HG03103 (cell line): Measurements from ENCODE around the gene PREX1.
"Not testable (repeated sequence)": the region's sequence is repeated elsewhere in the genome, so short reads cannot be mapped to it uniquely, and the experiment has no call there.

ENCODE experiments used
- ATAC-seq: cut with Tn5 transposase; IDR thresholded peaks from one replicate; pipeline ENCODE4 v1.9.1; 2021; ENCODE audit warnings: low read depth; ENCODE audit not compliant: unreplicated experiment

Gene PREX1

GRCh38 chr20:48813930-48814546 is 13.8 kb downstream of the PREX1 start:
- no peak for ATAC-seq

GRCh38 chr20:48813446-48813747 is 14.4 kb downstream of the PREX1 start:
- ATAC-seq, result no peak

- no peak for ATAC-seq
Measured at GRCh38 chr20:48812600-48813445, 15.0 kb downstream of the PREX1 start.

- ATAC-seq, result not testable (repeated sequence)
Measured at GRCh38 chr20:48812114-48812513, 15.7 kb downstream of the PREX1 start.

GRCh38 chr20:48809673-48810072 is 18.1 kb downstream of the PREX1 start:
- ATAC-seq, result no peak

GRCh38 chr20:48808382-48809034 is 19.3 kb downstream of the PREX1 start:
- no peak for ATAC-seq

GRCh38 chr20:48807586-48808381 is 20.0 kb downstream of the PREX1 start:
- no peak for ATAC-seq

- no peak for ATAC-seq
Measured at GRCh38 chr20:48807051-48807450, 20.7 kb downstream of the PREX1 start.

- ATAC-seq, result no peak
Measured at GRCh38 chr20:48805716-48806115, 22.1 kb downstream of the PREX1 start.

- ATAC-seq, result no peak
Measured at GRCh38 chr20:48805286-48805685, 22.5 kb downstream of the PREX1 start.

- ATAC-seq, result no peak
Measured at GRCh38 chr20:48804300-48804980, 23.4 kb downstream of the PREX1 start.

- no peak for ATAC-seq
Measured at GRCh38 chr20:48803176-48804053, 24.4 kb downstream of the PREX1 start.

GRCh38 chr20:48802647-48803046 is 25.2 kb downstream of the PREX1 start:
- ATAC-seq, result no peak

- no peak for ATAC-seq
Measured at GRCh38 chr20:48802216-48802615, 25.6 kb downstream of the PREX1 start.

GRCh38 chr20:48801197-48801596 is 26.6 kb downstream of the PREX1 start:
- no peak for ATAC-seq

GRCh38 chr20:48800177-48800576 is 27.6 kb downstream of the PREX1 start:
- no peak for ATAC-seq

GRCh38 chr20:48799328-48800105 is 28.3 kb downstream of the PREX1 start:
- no peak for ATAC-seq

GRCh38 chr20:48797850-48798747 is 29.7 kb downstream of the PREX1 start:
- ATAC-seq, result no peak
